Lung (tissue), 12 donors: ENCODE results near the gene SNX22. TPM values are rescaled to one million over a fixed set of nuclear protein-coding genes. Genes with fewer than 3 reads are reported as not detected.

Experiments used
- ATAC-seq: fragments of 200-7000 bp; cut with Tn5 transposase; one replicate; pipeline ENCODE4 v1.9.1; 2020; ENCODE audit warnings: moderate number of reproducible peaks; ENCODE audit not compliant: insufficient read depth, low FRiP score
- DNase-seq, 3 donors: peaks; one replicate each; pipeline ENCODE4 v3.0.0-alpha.2; 2013 to 2017
- H3K27ac ChIP-seq, 2 donors: one replicate each; pipeline ENCODE4 v1.5.1; 2013; ENCODE audit warnings: mild to moderate bottlenecking in 2 of 2, moderate library complexity in 2 of 2, control low read depth in 1 of 2, inconsistent platforms in 1 of 2, low read depth in 1 of 2, low read length in 1 of 2
- H3K27me3 ChIP-seq, 3 donors: one replicate each; pipeline ENCODE4 v1.5.1; 2013; ENCODE audit warnings: low read length in 2 of 3; ENCODE audit not compliant: control insufficient read depth in 3 of 3, insufficient read depth in 3 of 3
- H3K36me3 ChIP-seq, 4 donors: one replicate each; pipeline ENCODE4 v1.5.1; 2013; ENCODE audit warnings: low read length in 4 of 4, mild to moderate bottlenecking in 1 of 4, moderate library complexity in 1 of 4; ENCODE audit not compliant: control insufficient read depth in 4 of 4, insufficient read depth in 4 of 4
- H3K4me1 ChIP-seq, 5 donors: one replicate each; pipeline ENCODE4 v1.5.1; 2013; ENCODE audit warnings: low read length in 5 of 5, mild to moderate bottlenecking in 2 of 5, moderate library complexity in 1 of 5; ENCODE audit not compliant: control insufficient read depth in 5 of 5, insufficient read depth in 5 of 5
- H3K4me3 ChIP-seq: one replicate; pipeline ENCODE4 v1.5.1; 2013; ENCODE audit warnings: mild to moderate bottlenecking, control low read depth, moderate library complexity
- H3K9ac ChIP-seq, 2 donors: one replicate each; pipeline ENCODE4 v1.5.1; 2013; ENCODE audit warnings: low read length in 2 of 2, control low read depth in 1 of 2; ENCODE audit not compliant: insufficient read depth in 1 of 2
- H3K9me3 ChIP-seq, 4 donors: one replicate each; pipeline ENCODE4 v1.5.1; 2013; ENCODE audit warnings: low read length in 3 of 4, mild to moderate bottlenecking in 1 of 4, moderate library complexity in 1 of 4; ENCODE audit not compliant: control insufficient read depth in 4 of 4, insufficient read depth in 3 of 4
- CTCF ChIP-seq: IDR thresholded peaks from 2 replicates; pipeline ENCODE4 v1.5.1; 2012; ENCODE audit warnings: mild to moderate bottlenecking; ENCODE audit errors: control extremely low read depth, extremely low read depth
- WGBS, 2 donors: extraction: QIAGEN DNeasy Blood & Tissue Kit; methylation state at CpG; one replicate each; pipeline ENCODE4 v1.1.7; 2013; 5-methylcytosine and 5-hydroxymethylcytosine counted together
- polyA plus RNA-seq, 2 donors: library from polyadenylated mRNA; stranded (reverse); fragments of 200-250 nt; gene quantifications; one replicate each; pipeline ENCODE4 v1.2.1, GENCODE V29; 2013
- total RNA-seq, 2 donors: library from RNA; depleted of rRNA in 1 of 2; stranded (reverse); fragments of >200 nt in 1 of 2; gene quantifications; one replicate each; pipeline ENCODE4 v1.2.1, GENCODE V29; 2014 to 2021
- donor health status: control.
- donor health status: control.
- donor health status: Bipolar disorder and iron deficiency.
- donor health status: healthy.
- donor health status: DM: yes; HTN: yes; CAD: no.

The SNX22 gene
- total and polyA plus RNA-seq, 4 donors: 3.4 to 20.3 (median 9.2) TPM

- DNase-seq (peak; percentile 86 to 92 (median 89)), ATAC-seq (peak; percentile 88)
- peaks cover 0 to 15% (median 3%) of the 10 kb centered on the region in 5 donors for H3K4me1 ChIP-seq
- peak overlapping the region; percentile 9 to 50 for H3K27ac ChIP-seq
- H3K9me3 ChIP-seq: peaks cover 0 to 3% (median 0%) of the 10 kb centered on the region in 4 donors
- peak; percentile 95 for TF ChIP-seq CTCF
- WGBS, 2 donors: 25% methylated on average over 12 of the region's 12 CpGs
- peaks cover 0 to 5% (median 0%) of the 10 kb centered on the region in 3 donors for H3K27me3 ChIP-seq
- H3K4me3 ChIP-seq: no peak overlapping the region
- H3K9ac ChIP-seq: no peak overlapping the region
- H3K36me3 ChIP-seq: peaks cover 15 to 36% (median 23%) of the 10 kb centered on the region in 4 donors
These were observed 2.2 kb downstream of the SNX22 start for GRCh38 chr15:64153480-64154367.

GRCh38 chr15:64155802-64156651 is 4.5 kb downstream of the SNX22 start:
- WGBS, 2 donors: 91 to 92% methylated on average over 15 of the region's 15 CpGs
- DNase-seq (no peak), ATAC-seq (no peak)
- H3K36me3 ChIP-seq: peaks cover 25 to 49% (median 30%) of the 10 kb centered on the region in 4 donors
- H3K4me3 ChIP-seq: no peak overlapping the region
- peaks cover 0 to 3% (median 0%) of the 10 kb centered on the region in 4 donors for H3K9me3 ChIP-seq
- no peak for TF ChIP-seq CTCF
- no peak overlapping the region for H3K9ac ChIP-seq
- H3K4me1 ChIP-seq: peaks cover 0 to 15% (median under 1%) of the 10 kb centered on the region in 5 donors
- H3K27ac ChIP-seq: no peak overlapping the region
- peaks cover 0 to 5% (median 0%) of the 10 kb centered on the region in 3 donors for H3K27me3 ChIP-seq

DNA sequence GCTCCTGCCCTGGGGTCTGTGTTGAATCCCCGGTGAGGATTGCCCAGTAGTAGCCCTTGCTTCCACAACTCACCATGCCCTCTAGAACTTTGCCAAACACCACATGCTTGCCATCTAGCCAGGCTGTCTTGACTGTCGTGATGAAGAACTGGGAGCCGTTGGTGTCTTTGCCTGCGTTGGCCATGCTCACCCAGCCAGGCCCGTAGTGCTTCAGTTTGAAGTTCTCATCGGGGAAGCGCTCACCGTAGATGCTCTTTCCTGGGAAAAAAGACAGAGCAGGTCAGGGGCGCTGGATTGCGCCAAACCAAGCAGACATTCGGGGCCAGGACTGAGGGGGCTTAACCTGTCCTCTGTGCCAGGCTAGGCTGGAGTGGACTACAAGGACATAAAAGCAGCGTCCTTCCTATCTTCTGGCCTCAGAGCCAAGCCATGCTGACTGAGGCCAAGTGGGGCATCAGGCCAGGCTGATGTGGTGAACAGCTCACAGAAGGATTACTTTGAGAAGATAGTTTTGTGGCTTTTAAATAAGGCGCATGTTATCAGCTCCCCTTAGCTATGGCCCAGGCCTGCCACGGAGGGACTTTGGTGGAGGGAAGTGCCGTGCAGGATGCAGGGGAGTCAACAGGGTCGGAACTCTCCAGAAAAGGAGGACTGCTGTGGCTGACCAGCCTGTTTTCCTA is 5.3 kb downstream of the SNX22 start:
- H3K4me3 ChIP-seq: no peak overlapping the region
- TF ChIP-seq CTCF: no peak
- ATAC-seq (no peak), DNase-seq (no peak)
- peaks cover 0 to 5% (median 0%) of the 10 kb centered on the region in 3 donors for H3K27me3 ChIP-seq
- H3K4me1 ChIP-seq: peaks cover under 1 to 14% (median 5%) of the 10 kb centered on the region in 5 donors
- peaks cover 25 to 49% (median 31%) of the 10 kb centered on the region in 4 donors for H3K36me3 ChIP-seq
- 94 to 96% methylated on average over 16 of the region's 16 CpGs for WGBS, 2 donors
- H3K9me3 ChIP-seq: peaks cover 0 to 3% (median 0%) of the 10 kb centered on the region in 4 donors
- H3K9ac ChIP-seq: no peak overlapping the region
- no peak overlapping the region for H3K27ac ChIP-seq
